ENCODE data around the gene TM2D3. TPM values are rescaled to one million over a fixed set of nuclear protein-coding genes. Genes with fewer than 3 reads are reported as not detected.

The TM2D3 gene
- total RNA-seq, 1 experiment from 2014 or later: 34.7 TPM

GRCh38 chr15:101615986-101616848 lies 36.0 kb downstream of the TM2D3 start:
- intact Hi-C loops (cut with micrococcal nuclease; ENCODE audit: unreplicated experiment): no loop called here
- Histone ChIP-seq H3K36me3 (ENCODE audit: control insufficient read depth, insufficient read depth, low read length) (no peaks in the 10 kb centered on the region), H3K4me1 (peaks cover 7% of the 10 kb centered on the region; the same call in 1 of the 2 replicates), H3K4me3 (ENCODE audit: low read depth, low read length) (peak overlapping the region; percentile 18), H3K27me3 (replicated peaks; ENCODE audit: control insufficient read depth, insufficient read depth, low read length) (no peaks in the 10 kb centered on the region), H3K9me3 (no peaks in the 10 kb centered on the region)
- Mint-ChIP-seq H3K27ac (ENCODE audit: unreplicated experiment) (no peak overlapping the region), H3K36me3 (ENCODE audit: insufficient read depth, unreplicated experiment) (peaks cover 6% of the 10 kb centered on the region), H3K27me3 (ENCODE audit: insufficient read depth, unreplicated experiment) (no peaks in the 10 kb centered on the region), H3K9me3 (ENCODE audit: unreplicated experiment) (no peaks in the 10 kb centered on the region), H3K4me1 (ENCODE audit: low read depth, unreplicated experiment) (peaks cover 14% of the 10 kb centered on the region), H3K4me3 (ENCODE audit: unreplicated experiment) (peak overlapping the region; percentile 75)
- peak; percentile 52 to 60 for DNase-seq
- ChIA-PET POLR2A (interaction anchor here (0.6 kb wide), 2 partner anchors 8 to 440 kb away, joined by 3 to 6 read pairs; no protein-coding TSS in a partner anchor), CTCF (interaction anchor here (0.8 kb wide), 1 partner anchor 23 kb away, joined by 3 read pairs; no protein-coding TSS in a partner anchor)
- TF ChIP-seq, protein P1, sequence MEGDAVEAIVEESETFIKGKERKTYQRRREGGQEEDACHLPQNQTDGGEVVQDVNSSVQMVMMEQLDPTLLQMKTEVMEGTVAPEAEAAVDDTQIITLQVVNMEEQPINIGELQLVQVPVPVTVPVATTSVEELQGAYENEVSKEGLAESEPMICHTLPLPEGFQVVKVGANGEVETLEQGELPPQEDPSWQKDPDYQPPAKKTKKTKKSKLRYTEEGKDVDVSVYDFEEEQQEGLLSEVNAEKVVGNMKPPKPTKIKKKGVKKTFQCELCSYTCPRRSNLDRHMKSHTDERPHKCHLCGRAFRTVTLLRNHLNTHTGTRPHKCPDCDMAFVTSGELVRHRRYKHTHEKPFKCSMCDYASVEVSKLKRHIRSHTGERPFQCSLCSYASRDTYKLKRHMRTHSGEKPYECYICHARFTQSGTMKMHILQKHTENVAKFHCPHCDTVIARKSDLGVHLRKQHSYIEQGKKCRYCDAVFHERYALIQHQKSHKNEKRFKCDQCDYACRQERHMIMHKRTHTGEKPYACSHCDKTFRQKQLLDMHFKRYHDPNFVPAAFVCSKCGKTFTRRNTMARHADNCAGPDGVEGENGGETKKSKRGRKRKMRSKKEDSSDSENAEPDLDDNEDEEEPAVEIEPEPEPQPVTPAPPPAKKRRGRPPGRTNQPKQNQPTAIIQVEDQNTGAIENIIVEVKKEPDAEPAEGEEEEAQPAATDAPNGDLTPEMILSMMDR (IDR thresholded peaks at IDR 0.05; ENCODE audit: insufficient read depth in 1 of 2, low read depth in 1 of 2, low read length in 1 of 2, severe bottlenecking in 1 of 2, unreplicated experiment in 1 of 2): no peak
- no TSS peak for BruUV-seq (replicated peaks)

GRCh38 chr15:101615414-101615985 lies 36.7 kb downstream of the TM2D3 start:
- Mint-ChIP-seq H3K4me3 (ENCODE audit: unreplicated experiment) (peak overlapping the region; percentile 75), H3K4me1 (ENCODE audit: low read depth, unreplicated experiment) (peaks cover 20% of the 10 kb centered on the region), H3K27ac (ENCODE audit: unreplicated experiment) (no peak overlapping the region), H3K27me3 (ENCODE audit: insufficient read depth, unreplicated experiment) (no peaks in the 10 kb centered on the region), H3K9me3 (ENCODE audit: unreplicated experiment) (no peaks in the 10 kb centered on the region), H3K36me3 (ENCODE audit: insufficient read depth, unreplicated experiment) (peaks cover 6% of the 10 kb centered on the region)
- Histone ChIP-seq H3K9me3 (no peaks in the 10 kb centered on the region), H3K27me3 (replicated peaks; ENCODE audit: control insufficient read depth, insufficient read depth, low read length) (no peaks in the 10 kb centered on the region), H3K36me3 (ENCODE audit: control insufficient read depth, insufficient read depth, low read length) (no peaks in the 10 kb centered on the region), H3K4me1 (peaks cover 7% of the 10 kb centered on the region; the same call in 1 of the 2 replicates), H3K4me3 (ENCODE audit: low read depth, low read length) (no peak overlapping the region)
- ChIA-PET POLR2A (no interaction called here), CTCF (interaction anchor here (0.8 kb wide), 1 partner anchor 24 kb away, joined by 3 read pairs; no protein-coding TSS in a partner anchor)
- BruUV-seq (replicated peaks): no TSS peak
- intact Hi-C loops (cut with micrococcal nuclease; ENCODE audit: unreplicated experiment): no loop called here
- TF ChIP-seq, protein P1 (IDR thresholded peaks at IDR 0.05; ENCODE audit: insufficient read depth in 1 of 2, low read depth in 1 of 2, low read length in 1 of 2, severe bottlenecking in 1 of 2, unreplicated experiment in 1 of 2): no peak
- no peak for DNase-seq

DNA sequence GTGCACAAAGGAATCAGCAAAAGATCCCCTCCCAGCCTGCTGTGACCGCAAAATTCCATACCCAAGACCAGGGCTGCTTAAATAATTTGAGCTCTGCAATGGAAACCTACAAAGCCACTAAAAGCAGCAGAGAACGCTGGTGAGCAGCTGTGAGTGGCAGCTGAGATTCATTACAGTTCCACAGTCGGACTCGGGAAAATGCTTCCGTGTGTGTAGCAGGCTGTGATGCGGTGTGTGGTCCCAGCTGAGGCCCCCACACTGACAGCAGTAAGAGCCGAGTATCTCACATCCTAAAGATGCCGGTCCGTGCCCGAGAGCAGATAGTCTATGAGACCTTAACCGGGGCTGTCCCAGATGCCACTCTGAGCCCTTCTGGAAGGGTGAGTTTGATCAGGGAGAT lies 37.4 kb downstream of the TM2D3 start:
- no peaks in the 10 kb centered on the region for H3K27me3 Mint-ChIP-seq (ENCODE audit: insufficient read depth, unreplicated experiment)
- Histone ChIP-seq H3K27me3 (replicated peaks; ENCODE audit: control insufficient read depth, insufficient read depth, low read length) (no peaks in the 10 kb centered on the region), H3K36me3 (ENCODE audit: control insufficient read depth, insufficient read depth, low read length) (no peaks in the 10 kb centered on the region), H3K4me1 (peaks cover 7% of the 10 kb centered on the region; the same call in 1 of the 2 replicates), H3K9me3 (no peaks in the 10 kb centered on the region), H3K4me3 (ENCODE audit: low read depth, low read length) (no peak overlapping the region)
- ChIA-PET CTCF (no interaction called here), POLR2A (no interaction called here)
- peaks cover 6% of the 10 kb centered on the region for H3K36me3 Mint-ChIP-seq (ENCODE audit: insufficient read depth, unreplicated experiment)
- peaks cover 20% of the 10 kb centered on the region for H3K4me1 Mint-ChIP-seq (ENCODE audit: low read depth, unreplicated experiment)
- TF ChIP-seq, protein P1 (IDR thresholded peaks at IDR 0.05; ENCODE audit: insufficient read depth in 1 of 2, low read depth in 1 of 2, low read length in 1 of 2, severe bottlenecking in 1 of 2, unreplicated experiment in 1 of 2): no peak
- H3K4me3 Mint-ChIP-seq (ENCODE audit: unreplicated experiment): no peak overlapping the region
- BruUV-seq (replicated peaks): no TSS peak
- H3K27ac Mint-ChIP-seq (ENCODE audit: unreplicated experiment): no peak overlapping the region
- H3K9me3 Mint-ChIP-seq (ENCODE audit: unreplicated experiment): no peaks in the 10 kb centered on the region
- DNase-seq: no peak
- intact Hi-C loops (cut with micrococcal nuclease; ENCODE audit: unreplicated experiment): no loop called here
